ENCODE measurements around the gene SAMD7.

DNA sequence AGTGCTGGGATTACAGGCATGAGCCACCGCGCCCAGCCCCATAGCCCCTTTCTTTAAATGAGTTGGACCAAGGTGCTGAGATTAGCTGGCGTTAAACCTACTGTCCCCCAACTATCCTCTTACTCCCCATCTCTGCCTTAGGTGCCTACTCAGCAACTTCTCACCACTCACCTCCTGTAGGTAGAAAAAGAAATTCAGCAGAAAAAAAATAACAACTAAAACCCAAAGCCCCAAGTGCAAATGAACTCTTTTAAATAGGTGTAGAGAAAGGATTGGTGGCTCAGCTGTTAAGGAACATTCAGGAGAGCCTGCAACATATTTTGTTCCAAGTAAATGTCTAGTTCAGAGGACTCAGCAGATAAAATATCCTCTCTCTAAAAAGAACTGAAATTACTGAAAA lies 19.5 kb downstream of the SAMD7 start:
- no peak for TF ChIP-seq TAF1 (IDR thresholded peaks at IDR 0.05; ENCODE audit: low read depth, low read length)
- no peak for TF ChIP-seq POLR2A (IDR thresholded peaks at IDR 0.05; ENCODE audit: low read depth, low read length)

All from GM12891 (cell line).